T-helper 17 cell (primary cell): ENCODE results near the gene KIRREL3. TPM values are rescaled to one million over a fixed set of nuclear protein-coding genes. Genes with fewer than 3 reads are reported as not detected.

Experiments used
- ATAC-seq: fragments of 150-1000 bp; cut with Tn5 transposase; 2 replicates; pipeline ENCODE4 v1.10.0; 2021; ENCODE audit warnings: mild to moderate bottlenecking, moderate library complexity
- DNase-seq, 3 donors: peaks; one replicate each; pipeline versions ENCODE4 v3.0.0 to v3.0.0-alpha.2; 2020 to 2021
- H3K9me3 ChIP-seq: one replicate; pipeline ENCODE4 v1.7.0; 2013; ENCODE audit warnings: low read length, mild to moderate bottlenecking; ENCODE audit not compliant: control insufficient read depth, poor library complexity, severe bottlenecking
- H3K27ac Mint-ChIP-seq: one replicate; pipeline ENCODE4 v1.8.0; 2022; ENCODE audit warnings: mild to moderate bottlenecking, moderate library complexity, mixed read lengths
- H3K27me3 Mint-ChIP-seq: one replicate; pipeline ENCODE4 v1.8.0; 2022; ENCODE audit warnings: mixed read lengths
- H3K36me3 Mint-ChIP-seq: one replicate; pipeline ENCODE4 v1.8.0; 2022; ENCODE audit warnings: low read depth, mixed read lengths
- H3K4me1 Mint-ChIP-seq: one replicate; pipeline ENCODE4 v1.8.0; 2022; ENCODE audit warnings: mild to moderate bottlenecking, mixed read lengths
- H3K4me3 Mint-ChIP-seq: one replicate; pipeline ENCODE4 v1.8.0; 2022; ENCODE audit warnings: mild to moderate bottlenecking, moderate library complexity, mixed read lengths
- total RNA-seq, 4 donors: library from RNA in 2 of 4; stranded (reverse) in 2 of 4; gene quantifications; one replicate each; pipeline ENCODE4 v1.2.3 and lab custom pipeline; 2022 to 2026

KIRREL3 gene
- total RNA-seq, 2 donors from 2014 or later, result not detected

GRCh38 chr11:126410649-126411048 is 589.9 kb downstream of the KIRREL3 start:
- H3K4me3 Mint-ChIP-seq, result no peak overlapping the region
- H3K4me1 Mint-ChIP-seq, result peaks cover 6% of the 10 kb centered on the region
- peaks cover 8% of the 10 kb centered on the region for H3K36me3 Mint-ChIP-seq

GRCh38 chr11:126409620-126409985 is 591.0 kb downstream of the KIRREL3 start:
- no peaks in the 10 kb centered on the region for H3K9me3 ChIP-seq
- DNase-seq, result no peak
- Mint-ChIP-seq H3K27me3 (no peaks in the 10 kb centered on the region), H3K27ac (no peak overlapping the region), H3K4me1 (peaks cover 6% of the 10 kb centered on the region), H3K4me3 (no peak overlapping the region), H3K36me3 (peaks cover 8% of the 10 kb centered on the region)
- no peak for ATAC-seq

More at GRCh38 chr11:126410649-126411048, 589.9 kb downstream of the KIRREL3 start:
- Mint-ChIP-seq H3K27ac (no peak overlapping the region), H3K27me3 (no peaks in the 10 kb centered on the region)
- H3K9me3 ChIP-seq, result no peaks in the 10 kb centered on the region
- no peak for DNase-seq
- ATAC-seq, result no peak

GRCh38 chr11:126408901-126409619 is 591.5 kb downstream of the KIRREL3 start:
- Mint-ChIP-seq H3K36me3 (peaks cover 8% of the 10 kb centered on the region), H3K27ac (no peak overlapping the region), H3K4me1 (peaks cover 8% of the 10 kb centered on the region), H3K4me3 (peak overlapping the region; percentile 36), H3K27me3 (no peaks in the 10 kb centered on the region)
- ATAC-seq (no peak), DNase-seq (no peak)
- no peaks in the 10 kb centered on the region for H3K9me3 ChIP-seq

- peaks cover 8% of the 10 kb centered on the region for H3K36me3 Mint-ChIP-seq
- H3K27ac Mint-ChIP-seq, result no peak overlapping the region
- H3K9me3 ChIP-seq, result no peaks in the 10 kb centered on the region
- no peak for ATAC-seq
- no peaks in the 10 kb centered on the region for H3K27me3 Mint-ChIP-seq
- peaks cover 8% of the 10 kb centered on the region for H3K4me1 Mint-ChIP-seq
- H3K4me3 Mint-ChIP-seq, result no peak overlapping the region
- DNase-seq, result no peak
These were observed 592.1 kb downstream of the KIRREL3 start for GRCh38 chr11:126408496-126408895.

- DNase-seq, result no peak
- no peaks in the 10 kb centered on the region for H3K9me3 ChIP-seq
- Mint-ChIP-seq H3K36me3 (peaks cover 8% of the 10 kb centered on the region), H3K27me3 (no peaks in the 10 kb centered on the region), H3K27ac (no peak overlapping the region), H3K4me1 (peaks cover 8% of the 10 kb centered on the region), H3K4me3 (no peak overlapping the region)
- no peak for ATAC-seq
These were observed 592.8 kb downstream of the KIRREL3 start for GRCh38 chr11:126407682-126408288.

- H3K9me3 ChIP-seq, result no peaks in the 10 kb centered on the region
- Mint-ChIP-seq H3K4me1 (peaks cover 6% of the 10 kb centered on the region), H3K27me3 (no peaks in the 10 kb centered on the region), H3K4me3 (no peak overlapping the region), H3K27ac (no peak overlapping the region), H3K36me3 (peaks cover 8% of the 10 kb centered on the region)
- ATAC-seq (no peak), DNase-seq (no peak)
These were observed 593.5 kb downstream of the KIRREL3 start for GRCh38 chr11:126407101-126407521.

- peaks cover 8% of the 10 kb centered on the region for H3K4me1 Mint-ChIP-seq
- H3K27ac Mint-ChIP-seq, result no peak overlapping the region
- peaks cover 8% of the 10 kb centered on the region for H3K36me3 Mint-ChIP-seq
- no peak overlapping the region for H3K4me3 Mint-ChIP-seq
- H3K27me3 Mint-ChIP-seq, result no peaks in the 10 kb centered on the region
- H3K9me3 ChIP-seq, result no peaks in the 10 kb centered on the region
- no peak for DNase-seq
- ATAC-seq, result no peak
These were observed 594.2 kb downstream of the KIRREL3 start for GRCh38 chr11:126406368-126406767.

GRCh38 chr11:126405906-126406305 is 594.7 kb downstream of the KIRREL3 start:
- ATAC-seq, result no peak
- Mint-ChIP-seq H3K4me3 (no peak overlapping the region), H3K27ac (no peak overlapping the region), H3K36me3 (peaks cover 8% of the 10 kb centered on the region), H3K4me1 (peaks cover 8% of the 10 kb centered on the region), H3K27me3 (no peaks in the 10 kb centered on the region)
- no peak for DNase-seq
- H3K9me3 ChIP-seq, result no peaks in the 10 kb centered on the region

- no peaks in the 10 kb centered on the region for H3K27me3 Mint-ChIP-seq
- no peak overlapping the region for H3K27ac Mint-ChIP-seq
- H3K4me1 Mint-ChIP-seq, result peaks cover 6% of the 10 kb centered on the region
- H3K4me3 Mint-ChIP-seq, result no peak overlapping the region
- no peak for DNase-seq
- H3K9me3 ChIP-seq, result no peaks in the 10 kb centered on the region
- no peak for ATAC-seq
- peaks cover 8% of the 10 kb centered on the region for H3K36me3 Mint-ChIP-seq
These were observed 595.2 kb downstream of the KIRREL3 start for GRCh38 chr11:126405374-126405773.

GRCh38 chr11:126404367-126404766 is 596.2 kb downstream of the KIRREL3 start:
- ATAC-seq (no peak), DNase-seq (no peak)
- H3K36me3 Mint-ChIP-seq, result peaks cover 8% of the 10 kb centered on the region
- no peak overlapping the region for H3K4me3 Mint-ChIP-seq
- H3K27me3 Mint-ChIP-seq, result no peaks in the 10 kb centered on the region
- no peaks in the 10 kb centered on the region for H3K9me3 ChIP-seq
- H3K4me1 Mint-ChIP-seq, result peaks cover 6% of the 10 kb centered on the region
- no peak overlapping the region for H3K27ac Mint-ChIP-seq

GRCh38 chr11:126403658-126404057 is 596.9 kb downstream of the KIRREL3 start:
- H3K27me3 Mint-ChIP-seq, result no peaks in the 10 kb centered on the region
- H3K4me1 Mint-ChIP-seq, result peaks cover 6% of the 10 kb centered on the region
- ATAC-seq, result no peak
- DNase-seq, result no peak
- peaks cover 3% of the 10 kb centered on the region for H3K36me3 Mint-ChIP-seq
- no peaks in the 10 kb centered on the region for H3K9me3 ChIP-seq
- H3K27ac Mint-ChIP-seq, result no peak overlapping the region
- no peak overlapping the region for H3K4me3 Mint-ChIP-seq

- H3K27ac Mint-ChIP-seq, result no peak overlapping the region
- peaks cover 3% of the 10 kb centered on the region for H3K36me3 Mint-ChIP-seq
- H3K4me3 Mint-ChIP-seq, result no peak overlapping the region
- ATAC-seq, result no peak
- no peak for DNase-seq
- peaks cover 6% of the 10 kb centered on the region for H3K4me1 Mint-ChIP-seq
- H3K9me3 ChIP-seq, result no peaks in the 10 kb centered on the region
- H3K27me3 Mint-ChIP-seq, result no peaks in the 10 kb centered on the region
These were observed 597.5 kb downstream of the KIRREL3 start for GRCh38 chr11:126403022-126403581.

- H3K4me3 Mint-ChIP-seq, result no peak overlapping the region
- H3K4me1 Mint-ChIP-seq, result peaks cover 6% of the 10 kb centered on the region
- H3K27ac Mint-ChIP-seq, result peak overlapping the region; percentile 14
- H3K9me3 ChIP-seq, result no peaks in the 10 kb centered on the region
- no peak for ATAC-seq
- no peaks in the 10 kb centered on the region for H3K27me3 Mint-ChIP-seq
- no peak for DNase-seq
- H3K36me3 Mint-ChIP-seq, result peaks cover 3% of the 10 kb centered on the region
These were observed 600.1 kb downstream of the KIRREL3 start for GRCh38 chr11:126400479-126400878.
